Measurements from ENCODE around the gene DNAH9. TPM values are rescaled to one million over a fixed set of nuclear protein-coding genes. Genes with fewer than 3 reads are reported as not detected.

The DNAH9 gene
- total and polyA plus RNA-seq, 2 of the 8 experiments (the other 6 are each of a cell fraction or from before 2014, with no cell fraction given): 0.21 to 0.86 TPM

DNA sequence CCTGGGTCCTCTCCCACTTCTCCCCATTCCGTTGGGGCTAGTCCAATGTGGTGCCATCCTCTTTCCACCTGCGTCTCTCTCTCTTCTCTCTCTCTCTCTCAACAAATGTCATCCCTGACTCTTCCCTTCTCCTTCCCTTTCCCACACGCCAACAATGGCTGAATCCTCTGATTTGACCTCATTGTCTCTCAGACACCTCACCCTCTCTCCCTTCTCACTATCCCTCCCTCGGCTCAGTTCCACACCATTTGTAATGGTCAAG is 399.6 kb downstream of the DNAH9 start (continued):
- TF ChIP-seq RXRA (IDR thresholded peaks at IDR 0.05; ENCODE audit: insufficient read depth, low read depth, low read length) (no peak), SRF (IDR thresholded peaks at IDR 0.05; ENCODE audit: low read depth, low read length) (no peak), JUND (IDR thresholded peaks at IDR 0.05; ENCODE audit: low read length) (no peak), TEAD4 (IDR thresholded peaks at IDR 0.05; ENCODE audit: low read depth, low read length) (no peak)

Measured in H1 (cell line).